GM18519 (cell line): Measurements from ENCODE around the gene HPN.
"Not testable (repeated sequence)": the region's sequence is repeated elsewhere in the genome, so short reads cannot be mapped to it uniquely, and the experiment has no call there.

Experiments
- ATAC-seq: cut with Tn5 transposase; IDR thresholded peaks from one replicate; pipeline ENCODE4 v1.9.1; 2021; ENCODE audit warnings: mild to moderate bottlenecking, moderate library complexity; ENCODE audit not compliant: unreplicated experiment, low FRiP score

Gene HPN

DNA sequence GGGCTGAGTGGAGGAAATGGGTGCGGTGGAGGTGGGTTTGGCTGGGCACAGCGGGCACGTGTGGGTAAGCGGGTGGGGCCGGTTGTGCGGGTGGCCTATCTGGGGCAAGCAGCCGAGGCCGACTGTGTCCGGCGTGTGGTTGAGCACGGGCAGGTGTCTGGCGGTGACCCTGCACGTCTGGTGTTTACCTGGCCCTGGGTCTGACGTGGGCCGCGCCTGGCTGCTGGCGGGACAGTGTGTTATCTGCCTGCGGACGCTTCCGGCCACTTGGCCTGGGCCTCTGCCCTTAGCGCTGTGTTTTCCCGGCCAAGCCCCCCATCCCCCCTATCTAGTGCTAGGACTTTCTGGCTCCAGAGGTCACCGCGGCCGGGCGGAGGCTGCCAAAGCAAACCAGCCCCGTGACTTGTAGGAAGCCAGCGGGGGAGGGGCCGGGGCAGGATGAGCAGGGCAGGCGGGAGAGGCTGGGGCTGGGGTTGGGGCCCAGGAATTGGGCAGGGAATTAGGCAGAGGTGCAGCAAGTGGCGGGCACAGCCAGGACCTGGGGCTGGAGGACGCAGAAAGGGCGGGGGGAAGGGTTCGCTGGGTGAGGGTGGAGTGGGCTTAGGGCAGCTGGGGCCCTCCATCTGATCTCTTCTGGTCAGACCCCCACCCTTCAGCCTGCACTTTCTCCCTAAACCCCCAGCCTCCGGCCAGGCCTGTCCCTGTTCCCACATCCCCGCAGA is 534 bp upstream of the HPN start:
- no peak for ATAC-seq

DNA sequence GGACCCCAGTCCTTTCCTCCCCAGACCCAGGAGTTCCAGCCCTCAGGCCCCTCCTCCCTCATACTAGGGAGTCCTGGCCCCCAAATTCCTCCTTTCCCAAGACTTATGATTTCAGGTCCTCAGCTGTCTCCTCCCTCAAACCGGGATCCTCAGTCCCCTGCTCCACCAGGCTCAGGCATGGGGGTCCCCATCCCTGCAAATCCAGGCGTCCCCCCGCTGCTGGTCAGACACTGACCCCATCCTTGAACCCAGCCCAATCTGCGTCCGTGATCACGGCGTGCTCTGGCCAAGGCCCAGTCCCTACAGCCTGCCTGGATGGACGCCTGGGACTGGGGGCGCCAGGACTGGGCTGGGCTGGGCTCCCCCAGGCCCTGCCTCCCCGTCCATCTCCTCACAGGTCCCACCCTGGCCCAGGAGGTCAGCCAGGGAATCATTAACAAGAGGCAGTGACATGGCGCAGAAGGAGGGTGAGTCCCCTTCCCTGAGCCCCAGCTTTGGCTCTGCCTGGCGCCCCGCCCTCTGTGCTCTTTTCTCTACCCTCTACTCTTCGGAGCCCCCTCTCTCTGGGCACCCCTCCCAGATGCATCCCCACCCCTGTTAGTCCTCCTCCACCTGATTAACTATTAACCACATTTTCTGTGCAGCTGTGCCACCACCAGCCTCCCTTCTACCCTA is 672 bp downstream of the HPN start:
- no peak for ATAC-seq

DNA sequence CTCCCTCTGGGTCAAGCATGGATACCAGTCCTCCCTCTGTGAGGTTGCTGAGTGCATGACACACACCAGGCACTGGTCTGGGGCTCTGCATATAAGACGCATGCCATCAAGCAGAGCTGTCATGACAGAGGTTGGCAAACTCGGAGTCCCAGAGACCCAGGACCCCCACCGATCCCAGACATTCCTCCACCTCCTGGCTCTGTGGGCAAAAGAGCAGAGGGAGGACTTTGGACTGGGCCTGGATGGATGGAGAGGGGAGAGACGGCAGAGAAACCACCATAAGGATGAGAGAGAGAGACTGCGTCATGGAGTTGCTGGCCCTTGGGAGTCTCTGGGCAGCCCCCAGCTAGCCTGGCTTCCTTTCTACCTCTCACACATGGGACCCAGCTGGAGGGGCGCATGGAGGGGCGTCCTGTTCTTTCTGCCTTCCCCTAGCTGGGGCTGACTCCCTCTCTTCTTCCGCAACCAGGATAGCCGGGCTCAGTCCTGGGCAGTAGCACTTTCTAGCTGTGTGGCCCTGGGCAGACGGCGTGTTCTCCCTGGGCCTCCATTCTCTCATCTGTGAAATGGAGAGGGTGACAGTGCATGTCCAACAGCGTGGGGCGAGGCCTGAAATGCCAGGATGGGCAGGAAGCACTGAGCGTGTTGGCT is 1.6 kb downstream of the HPN start:
- no peak for ATAC-seq

DNA sequence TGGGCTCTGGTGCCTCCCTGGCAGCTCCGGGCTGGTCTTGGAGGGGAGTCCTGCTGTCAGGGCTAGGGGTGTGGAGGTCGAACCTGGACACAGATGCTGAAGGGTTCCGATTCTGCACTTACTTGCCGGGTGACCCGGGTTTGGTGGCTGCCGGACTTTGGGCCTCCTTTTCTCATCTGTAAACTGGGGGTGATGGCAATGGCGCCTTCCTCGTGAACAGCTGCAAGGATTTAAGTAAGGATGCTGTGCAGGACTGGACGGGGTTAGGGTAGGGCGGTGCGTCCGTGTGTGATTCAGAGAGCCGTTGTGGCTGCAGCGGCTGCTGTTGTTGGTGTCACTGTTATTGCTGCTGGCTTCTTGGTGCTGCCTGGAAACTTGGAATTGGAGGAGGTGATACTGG is 2.4 kb downstream of the HPN start:
- no peak for ATAC-seq

- no peak for ATAC-seq
These were observed 3.0 kb downstream of the HPN start for GRCh38 chr19:35044317-35045117.

GRCh38 chr19:35045667-35046300 is 4.3 kb downstream of the HPN start:
- ATAC-seq: peak; percentile 58

- ATAC-seq: no peak
These were observed 4.9 kb downstream of the HPN start for GRCh38 chr19:35046461-35046860.

DNA sequence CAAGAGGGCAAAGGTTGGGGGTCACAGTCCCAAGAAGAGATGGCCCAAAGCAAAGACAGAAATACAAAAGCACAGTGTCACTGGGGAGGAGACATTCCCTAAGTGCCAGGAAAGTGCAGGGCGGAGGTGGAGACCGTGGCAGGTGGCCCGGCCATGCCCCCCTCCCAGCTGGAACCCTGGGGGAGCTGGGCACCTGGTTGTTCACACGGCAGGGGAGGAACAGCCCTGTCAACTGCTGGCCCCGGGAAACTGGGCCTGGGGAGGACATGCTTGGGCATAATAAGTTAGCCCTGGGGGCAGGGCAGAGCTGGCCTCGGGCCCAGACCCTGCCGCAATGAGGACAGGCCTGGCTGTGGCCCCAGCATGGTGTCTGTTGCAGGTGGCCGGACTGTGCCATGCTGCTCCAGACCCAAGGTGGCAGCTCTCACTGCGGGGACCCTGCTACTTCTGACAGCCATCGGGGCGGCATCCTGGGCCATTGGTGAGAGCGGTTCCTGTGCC is 7.4 kb downstream of the HPN start:
- ATAC-seq: no peak

- no peak for ATAC-seq
These were observed 7.9 kb downstream of the HPN start for GRCh38 chr19:35049456-35049855.

DNA sequence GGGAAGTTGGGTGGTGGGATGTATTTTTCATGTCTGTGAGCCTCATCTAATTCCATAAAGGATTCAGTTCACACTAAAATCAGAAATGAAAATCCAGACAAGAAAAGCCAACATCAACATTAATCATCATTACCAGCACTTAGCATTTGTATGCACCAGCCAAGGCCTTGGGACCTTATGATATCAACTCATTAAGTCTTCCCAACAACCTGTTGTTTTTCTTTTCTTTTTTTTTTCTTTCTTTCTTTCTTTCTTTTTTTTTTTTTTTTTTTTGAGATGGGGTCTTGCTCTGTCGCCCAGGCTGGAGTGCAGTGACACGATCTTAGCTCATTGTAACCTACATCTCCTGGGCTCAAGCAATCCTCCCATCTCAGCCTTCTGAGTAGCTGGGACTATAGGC is 9.1 kb downstream of the HPN start:
- ATAC-seq: not testable (repeated sequence)

DNA sequence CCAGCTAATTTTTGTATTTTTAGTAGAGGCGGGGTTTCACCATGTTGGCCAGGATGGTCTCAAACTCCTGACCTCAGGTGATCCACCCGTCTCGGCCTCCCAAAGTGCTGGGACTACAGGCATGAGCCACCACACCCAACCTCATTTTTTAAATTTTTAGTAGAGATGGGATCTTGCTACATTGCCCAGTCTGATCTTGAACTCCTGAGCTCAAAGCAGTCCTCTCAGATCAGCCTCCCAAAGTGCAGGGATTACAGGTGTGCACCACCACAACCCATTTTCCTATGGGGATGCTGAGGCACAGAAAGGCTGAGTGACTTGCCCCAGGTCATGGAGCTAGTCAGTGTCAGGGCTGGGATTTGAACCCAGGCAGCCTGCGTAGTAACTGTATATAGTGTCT is 9.7 kb downstream of the HPN start:
- ATAC-seq: not testable (repeated sequence)

DNA sequence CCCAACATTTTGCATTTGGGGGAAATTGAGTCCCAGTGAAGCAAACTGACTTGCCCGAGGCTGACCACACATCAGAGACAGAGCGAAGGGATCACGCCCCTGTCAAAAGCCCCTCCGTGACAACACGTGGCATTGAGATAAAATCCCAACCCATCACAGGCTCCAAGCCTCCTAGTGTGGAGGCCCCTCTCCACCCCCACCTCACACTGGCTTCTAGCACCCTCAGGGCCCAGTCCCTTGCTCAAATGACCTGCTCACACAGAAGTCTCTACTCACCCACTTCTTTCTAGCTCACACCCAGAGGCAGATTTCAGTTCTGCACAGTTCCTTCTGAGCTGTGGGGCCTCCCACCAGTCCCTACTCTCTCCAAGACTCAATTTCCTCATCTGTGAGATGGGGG is 10.3 kb downstream of the HPN start:
- ATAC-seq: no peak

GRCh38 chr19:35052599-35053190 is 11.2 kb downstream of the HPN start:
- ATAC-seq: no peak

DNA sequence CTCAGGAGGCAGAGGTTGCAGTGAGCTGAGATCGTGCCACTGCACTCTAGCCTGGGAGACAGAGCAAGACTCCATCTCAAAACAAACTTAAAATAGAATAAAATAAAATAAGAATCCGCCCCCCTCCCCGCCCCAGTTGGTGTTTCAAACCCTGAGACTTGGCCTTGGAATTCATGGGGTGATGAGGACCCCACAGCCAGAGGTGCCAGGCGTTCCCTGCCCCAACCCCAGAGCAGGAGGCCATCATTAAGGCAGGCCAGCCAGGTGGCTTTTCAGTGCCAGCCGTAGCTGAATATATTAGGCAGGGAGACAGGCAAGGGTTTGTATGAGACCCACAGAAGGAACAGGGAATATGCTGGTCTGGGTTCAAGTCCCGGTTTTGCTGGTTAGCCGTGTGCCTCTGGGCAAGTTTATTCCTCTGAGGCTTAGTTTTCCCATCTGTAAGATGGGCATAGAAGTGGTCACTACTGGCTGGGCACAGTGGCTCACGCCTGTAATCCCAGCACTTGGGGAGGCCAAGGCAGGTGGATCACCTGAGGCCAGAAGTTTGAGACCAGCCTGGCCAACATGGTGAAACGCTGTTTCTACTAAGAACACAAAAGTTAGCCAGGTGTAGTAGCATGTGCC is 12.3 kb downstream of the HPN start:
- no peak for ATAC-seq

GRCh38 chr19:35054626-35055025 is 13.1 kb downstream of the HPN start:
- no peak for ATAC-seq

DNA sequence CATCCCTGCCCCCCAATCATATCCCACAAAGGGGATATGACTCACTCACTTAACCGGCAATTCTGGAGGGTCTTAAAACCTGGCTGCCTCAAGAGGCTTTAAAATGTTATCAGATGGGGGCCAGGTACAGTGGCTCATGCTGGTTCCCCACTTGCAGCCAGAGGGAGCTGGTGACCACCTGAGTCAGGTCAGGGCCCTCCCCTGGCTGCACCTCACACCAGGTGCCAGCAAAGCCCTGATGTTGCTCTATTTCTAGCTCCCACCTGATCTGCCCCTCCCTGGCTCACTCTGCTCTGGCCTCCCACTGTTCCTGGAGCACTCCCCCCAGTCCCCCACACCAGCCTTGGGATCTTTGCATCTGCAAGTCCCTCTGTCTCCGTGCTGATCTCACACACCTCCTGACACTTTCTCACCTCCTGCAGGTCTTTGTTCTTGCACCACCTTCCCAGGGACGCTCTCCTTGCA is 14.2 kb downstream of the HPN start:
- ATAC-seq: no peak

DNA sequence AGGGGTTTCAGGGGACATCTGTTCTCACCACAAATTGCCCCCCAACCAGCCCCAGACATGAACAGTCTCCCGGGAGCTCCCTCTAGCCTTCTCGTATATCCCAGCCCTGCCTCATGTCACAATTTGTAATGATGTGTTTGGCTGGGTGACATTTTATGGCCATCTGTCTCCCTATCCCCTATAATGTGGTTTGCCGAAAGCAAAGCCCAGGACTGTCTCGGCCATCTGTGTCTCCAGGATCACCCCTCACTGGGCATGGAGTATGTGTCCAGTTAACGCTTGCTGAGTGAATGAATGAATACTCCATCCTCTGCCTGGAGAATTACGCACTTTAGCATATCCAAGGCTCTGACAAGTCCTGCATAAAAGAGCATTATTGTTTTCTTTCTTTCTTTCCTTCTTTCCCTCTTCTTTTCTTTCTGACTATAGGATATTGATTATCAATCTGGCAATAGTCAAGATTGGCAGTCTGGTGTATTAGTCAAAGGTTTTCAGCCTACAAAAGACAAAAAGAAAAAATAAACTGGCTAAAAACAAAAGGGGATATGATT is 15.1 kb downstream of the HPN start:
- ATAC-seq: no peak

DNA sequence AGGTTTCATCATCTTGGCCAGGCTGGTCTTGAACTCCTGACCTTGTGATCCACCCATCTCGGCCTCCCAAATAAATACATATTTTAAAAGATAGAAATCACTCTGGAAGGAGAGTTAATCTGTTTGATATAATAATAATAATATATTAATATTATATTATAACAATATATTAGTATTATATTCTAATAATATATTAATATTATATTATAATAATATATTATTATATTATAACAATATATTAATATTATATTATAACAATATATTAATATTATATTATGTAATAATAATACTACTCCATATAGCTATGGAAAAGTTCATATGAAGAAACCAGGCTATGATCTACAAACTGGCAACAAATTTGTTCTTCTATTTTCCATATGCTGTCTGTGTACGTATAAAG is 16.8 kb downstream of the HPN start:
- no peak for ATAC-seq
